ENCODE measurements around the gene PLD4. TPM values are rescaled to one million over a fixed set of nuclear protein-coding genes. Genes with fewer than 3 reads are reported as not detected.

Gene PLD4
- total and polyA plus RNA-seq, 2 of the 8 experiments (the other 6 are each of a cell fraction or from before 2014, with no cell fraction given) = 0.05 TPM; not detected in 1

DNA sequence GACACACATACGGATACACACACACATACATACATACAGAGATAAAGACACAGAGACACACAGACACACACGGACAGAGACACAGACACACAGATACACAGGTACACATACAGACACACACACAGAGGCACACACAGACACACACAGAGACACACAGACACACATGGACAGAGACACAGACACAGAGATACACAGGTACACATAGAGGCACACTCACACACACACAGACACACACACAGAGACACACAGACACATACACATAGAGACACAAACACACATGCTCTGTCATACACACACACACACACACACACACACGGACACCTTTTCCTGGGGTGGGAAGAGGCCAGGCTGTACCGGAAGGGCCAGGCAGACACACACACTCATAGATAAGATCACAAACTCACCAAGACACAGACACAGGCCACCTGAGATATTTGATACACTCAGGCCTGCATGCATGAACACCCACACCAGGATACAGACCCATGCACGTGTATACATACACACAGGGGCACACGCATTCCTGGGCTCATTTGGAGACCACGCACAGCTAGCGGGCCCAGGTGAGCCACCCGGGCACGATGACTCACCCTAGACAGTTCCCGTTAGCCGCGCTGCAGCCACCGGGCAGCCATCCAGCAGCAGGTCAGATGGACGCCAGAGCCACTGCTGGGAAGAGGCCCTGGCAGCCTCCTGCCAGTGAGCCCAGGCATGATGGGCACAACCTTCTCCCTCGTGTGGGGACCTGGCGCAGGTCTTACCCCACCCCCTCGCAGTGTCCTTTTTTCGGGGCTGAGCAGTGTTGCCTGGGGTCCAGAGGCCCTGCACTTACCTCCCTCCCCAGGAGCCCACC lies 55.3 kb downstream of the PLD4 start:
- ChIA-PET CTCF (ENCODE audit: partially characterized antibody) (interaction anchor here (0.6 to 1.2 kb wide), 6 partner anchors 9 to 66 kb away, joined by 3 to 6 read pairs (median 3); no protein-coding TSS in a partner anchor), POLR2A (ENCODE audit: partially characterized antibody) (interaction anchor here (1.1 kb wide), 1 partner anchor 10 kb away, joined by 3 read pairs; no protein-coding TSS in a partner anchor)
- no peak overlapping the region for H3K27ac ChIP-seq (ENCODE audit: low read depth, low read length)
- H3K36me3 ChIP-seq (ENCODE audit: control insufficient read depth in 2 of 4, insufficient read depth in 4 of 4, low read length in 3 of 4) = no peaks in the 10 kb centered on the region; a peak in 1 of 8 replicates
- no peak overlapping the region for H2BK20ac ChIP-seq (ENCODE audit: low read length)
- H3K4me2 ChIP-seq (ENCODE audit: insufficient read depth in 1 of 2, low read depth in 2 of 2, low read length in 2 of 2) = no peak overlapping the region; a peak in 1 of 4 replicates
- H3K9ac ChIP-seq (replicated peaks in 1 of 4; ENCODE audit: extremely low read depth in 1 of 4, low read depth in 3 of 4, low read length in 3 of 4) = no peak overlapping the region
- peak overlapping the region; percentile 94 for H2AK5ac ChIP-seq (ENCODE audit: low read depth, low read length)
- no peak overlapping the region for H3K23ac ChIP-seq (ENCODE audit: insufficient read length)
- no peak overlapping the region for H4K5ac ChIP-seq (ENCODE audit: insufficient read length, low read depth, low read length)
- no peak overlapping the region for H3K4me3 ChIP-seq (ENCODE audit: extremely low read depth in 1 of 4, insufficient read depth in 2 of 4, low read depth in 3 of 4, low read length in 4 of 4)
- H4K20me1 ChIP-seq (replicated peaks in 1 of 2; ENCODE audit: control insufficient read depth in 1 of 2, insufficient read depth in 2 of 2, low read length in 2 of 2) = peaks cover 4 to 13% of the 10 kb centered on the region in 2 experiments
- H4K8ac ChIP-seq (ENCODE audit: extremely low read depth, insufficient read depth, low read length) = no peak overlapping the region
- H3K4ac ChIP-seq (replicated peaks; ENCODE audit: insufficient read length, low read depth, low read length) = peak overlapping the region; percentile 53
- no peak overlapping the region for H3K18ac ChIP-seq (ENCODE audit: extremely low read depth, low read length)
- H2BK15ac ChIP-seq (ENCODE audit: low read length) = no peak overlapping the region
- peak overlapping the region; percentile 64; the same call in 1 of the 2 replicates for H2BK12ac ChIP-seq (ENCODE audit: low read depth, low read length)
- H4K91ac ChIP-seq (replicated peaks; ENCODE audit: insufficient read length, low read length) = peak overlapping the region; percentile 65
- FAIRE-seq = no peak
- H3K56ac ChIP-seq (replicated peaks; ENCODE audit: insufficient read length, low read depth, low read length) = no peak overlapping the region
- H2BK5ac ChIP-seq (ENCODE audit: low read depth, low read length) = no peak overlapping the region
- no peak overlapping the region for H3K14ac ChIP-seq (ENCODE audit: insufficient read length)
- H2AFZ ChIP-seq (ENCODE audit: low read length) = no peak overlapping the region
- DNase-seq (ENCODE audit: low read depth in 1 of 2, low spot score in 2 of 2) = no peak
- peaks cover 0 to 1% of the 10 kb centered on the region in 2 experiments; a peak in 1 of 4 replicates for H3K9me3 ChIP-seq (ENCODE audit: insufficient read depth in 2 of 2, low read depth in 1 of 2, low read length in 1 of 2)
- 87% methylated on average over 19 of the region's 19 CpGs; no CpG with 5 or more reads in 1 of the 2 experiments for WGBS, 2 experiments (ENCODE audit: extremely low coverage in 1 of 2, insufficient coverage in 1 of 2, insufficient read length in 1 of 2, insufficient replicate concordance in 2 of 2, low coverage in 1 of 2, low lambda C conversion rate in 2 of 2, missing lambda C conversion rate in 1 of 2)
- H3K79me1 ChIP-seq (ENCODE audit: low read depth, low read length) = no peaks in the 10 kb centered on the region
- H2BK120ac ChIP-seq (replicated peaks; ENCODE audit: low read depth, low read length) = no peak overlapping the region
- H3K4me1 ChIP-seq (replicated peaks in 1 of 4; ENCODE audit: control insufficient read depth in 3 of 4, insufficient read depth in 4 of 4, low read length in 3 of 4) = peaks cover 0 to 13% (median 7%) of the 10 kb centered on the region in 4 experiments; a peak in 5 of 7 replicates
- peaks cover 18 to 38% (median 31%) of the 10 kb centered on the region in 4 experiments for H3K27me3 ChIP-seq (replicated peaks in 1 of 4; ENCODE audit: control insufficient read depth in 3 of 4, extremely low read depth in 1 of 4, insufficient read depth in 3 of 4, low read length in 3 of 4)
- peaks cover 10% of the 10 kb centered on the region; the same call in 1 of the 2 replicates for H3K23me2 ChIP-seq (ENCODE audit: low read depth, low read length)
- H3K79me2 ChIP-seq (ENCODE audit: control insufficient read depth in 1 of 2, insufficient read depth in 2 of 2, low read length in 2 of 2) = no peaks in the 10 kb centered on the region
- TF ChIP-seq BACH1 (IDR thresholded peaks at IDR 0.05; ENCODE audit: low read length) (no peak), RBBP5 (IDR thresholded peaks at IDR 0.05; ENCODE audit: borderline replicate concordance, low read depth, low read length) (no peak), RXRA (IDR thresholded peaks at IDR 0.05; ENCODE audit: insufficient read depth, low read depth, low read length) (no peak), RNF2 (IDR thresholded peaks at IDR 0.05; ENCODE audit: borderline replicate concordance, low read depth, low read length, missing control alignments, poor library complexity, severe bottlenecking) (no peak), CREB1 (IDR thresholded peaks at IDR 0.05) (no peak), TAF7 (optimal IDR thresholded peaks at IDR 0.05; ENCODE audit: borderline replicate concordance, low read depth, low read length) (no peak), POU5F1 (IDR thresholded peaks at IDR 0.05; ENCODE audit: low read depth, low read length) (no peak), CHD1 (IDR thresholded peaks at IDR 0.05; ENCODE audit: low read depth, low read length) (no peak), HDAC2 (IDR thresholded peaks at IDR 0.05; ENCODE audit: borderline replicate concordance in 1 of 2, low read depth in 2 of 2, low read length in 2 of 2) (no peak), CTBP2 (IDR thresholded peaks at IDR 0.05; ENCODE audit: borderline replicate concordance, insufficient read depth, insufficient read length, low read length) (no peak), SP1 (IDR thresholded peaks at IDR 0.05; ENCODE audit: low read depth, low read length) (no peak)

All from H1 (cell line).